DMS153 treated with DMSO at 0.1 percent for 48 hours (cell line): ENCODE measurements around the gene CACNA1C.

ENCODE experiments used
- DNase-seq: peaks from one replicate; lab custom pipeline; 2025; ENCODE audit not compliant: unreplicated experiment; lab: John Stamatoyannopoulos, UW

Gene CACNA1C

GRCh38 chr12:2168808-2169207 lies 116.0 kb downstream of the CACNA1C start:
- DNase-seq, result no peak

GRCh38 chr12:2169489-2169888 lies 116.7 kb downstream of the CACNA1C start:
- no peak for DNase-seq

- no peak for DNase-seq
Measured at GRCh38 chr12:2169940-2170339, 117.2 kb downstream of the CACNA1C start.

GRCh38 chr12:2170376-2170775 lies 117.6 kb downstream of the CACNA1C start:
- no peak for DNase-seq

GRCh38 chr12:2171672-2172426 lies 119.1 kb downstream of the CACNA1C start:
- no peak for DNase-seq

- DNase-seq, result no peak
Measured at GRCh38 chr12:2172491-2173214, 119.9 kb downstream of the CACNA1C start.

GRCh38 chr12:2173971-2174370 lies 121.2 kb downstream of the CACNA1C start:
- no peak for DNase-seq

GRCh38 chr12:2177003-2177402 lies 124.2 kb downstream of the CACNA1C start:
- no peak for DNase-seq

- DNase-seq, result no peak
Measured at GRCh38 chr12:2177751-2178150, 125.0 kb downstream of the CACNA1C start.

- DNase-seq, result no peak
Measured at GRCh38 chr12:2179058-2179457, 126.3 kb downstream of the CACNA1C start.

GRCh38 chr12:2179953-2180736 lies 127.4 kb downstream of the CACNA1C start:
- no peak for DNase-seq

GRCh38 chr12:2180737-2181082 lies 127.9 kb downstream of the CACNA1C start:
- DNase-seq, result no peak

GRCh38 chr12:2183556-2184541 lies 131.1 kb downstream of the CACNA1C start:
- DNase-seq, result no peak

- DNase-seq, result no peak
Measured at GRCh38 chr12:2185751-2186341, 133.1 kb downstream of the CACNA1C start.

- no peak for DNase-seq
Measured at GRCh38 chr12:2187195-2187945, 134.6 kb downstream of the CACNA1C start.

- no peak for DNase-seq
Measured at GRCh38 chr12:2190085-2190484, 137.3 kb downstream of the CACNA1C start.

GRCh38 chr12:2190896-2191533 lies 138.2 kb downstream of the CACNA1C start:
- DNase-seq, result no peak

GRCh38 chr12:2191534-2192153 lies 138.9 kb downstream of the CACNA1C start:
- DNase-seq, result no peak

GRCh38 chr12:2192231-2192630 lies 139.4 kb downstream of the CACNA1C start:
- DNase-seq, result no peak
